ENCODE data around the gene POLD2.

POLD2 gene

DNA sequence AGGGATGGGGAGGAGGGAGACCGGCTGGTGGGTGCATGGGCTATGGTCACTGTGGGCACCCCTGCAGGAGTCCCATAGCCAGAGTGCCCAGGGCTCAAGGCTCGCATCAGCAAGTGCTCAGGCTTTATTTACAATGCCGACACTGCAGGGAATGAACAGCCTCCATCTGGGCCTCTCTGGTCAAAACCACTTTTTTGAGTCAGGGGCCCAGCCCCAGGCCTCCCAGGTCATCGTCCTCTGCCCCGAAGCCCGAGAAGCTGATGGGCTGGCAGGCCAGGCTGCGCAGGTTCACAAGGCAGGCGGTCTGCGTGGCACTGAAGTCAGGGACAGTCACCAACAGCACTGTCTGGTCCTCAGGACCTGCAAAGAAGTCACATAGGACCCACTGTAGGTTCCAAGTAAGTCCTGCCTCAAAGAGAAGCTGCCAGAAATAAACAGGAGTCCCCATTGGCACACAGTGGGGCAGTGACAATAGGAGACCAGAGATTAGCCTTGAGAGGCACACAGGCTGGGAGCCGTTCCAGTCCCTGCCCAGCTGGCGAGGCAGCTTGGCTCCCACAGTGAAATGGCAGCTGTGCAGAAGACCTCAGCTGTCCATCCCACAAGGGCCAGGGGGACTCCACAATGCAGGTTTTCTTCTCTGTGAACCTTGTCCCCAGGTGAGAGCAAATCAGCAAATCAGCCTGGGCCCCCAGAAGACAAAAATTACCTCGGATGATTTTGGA is 8.6 kb downstream of the POLD2 start:
- DNase-seq (ENCODE audit: low read depth), result no peak

DNA sequence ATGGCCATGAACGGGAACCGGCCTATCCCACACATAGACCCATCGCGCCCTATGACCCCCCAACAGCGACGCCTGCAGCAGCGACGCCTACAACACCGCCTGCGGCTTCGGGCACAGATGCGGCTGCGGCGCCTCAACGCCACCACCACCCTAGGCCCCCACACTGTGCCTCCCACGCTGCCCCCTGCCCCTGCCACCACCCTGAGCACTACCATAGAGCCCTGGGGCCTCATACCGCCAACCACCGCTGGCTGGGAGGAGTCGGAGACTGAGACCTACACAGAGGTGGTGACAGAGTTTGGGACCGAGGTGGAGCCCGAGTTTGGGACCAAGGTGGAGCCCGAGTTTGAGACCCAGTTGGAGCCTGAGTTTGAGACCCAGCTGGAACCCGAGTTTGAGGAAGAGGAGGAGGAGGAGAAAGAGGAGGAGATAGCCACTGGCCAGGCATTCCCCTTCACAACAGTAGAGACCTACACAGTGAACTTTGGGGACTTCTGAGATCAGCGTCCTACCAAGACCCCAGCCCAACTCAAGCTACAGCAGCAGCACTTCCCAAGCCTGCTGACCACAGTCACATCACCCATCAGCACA is 9.5 kb downstream of the POLD2 start:
- no peak for DNase-seq (ENCODE audit: low read depth)

DNA sequence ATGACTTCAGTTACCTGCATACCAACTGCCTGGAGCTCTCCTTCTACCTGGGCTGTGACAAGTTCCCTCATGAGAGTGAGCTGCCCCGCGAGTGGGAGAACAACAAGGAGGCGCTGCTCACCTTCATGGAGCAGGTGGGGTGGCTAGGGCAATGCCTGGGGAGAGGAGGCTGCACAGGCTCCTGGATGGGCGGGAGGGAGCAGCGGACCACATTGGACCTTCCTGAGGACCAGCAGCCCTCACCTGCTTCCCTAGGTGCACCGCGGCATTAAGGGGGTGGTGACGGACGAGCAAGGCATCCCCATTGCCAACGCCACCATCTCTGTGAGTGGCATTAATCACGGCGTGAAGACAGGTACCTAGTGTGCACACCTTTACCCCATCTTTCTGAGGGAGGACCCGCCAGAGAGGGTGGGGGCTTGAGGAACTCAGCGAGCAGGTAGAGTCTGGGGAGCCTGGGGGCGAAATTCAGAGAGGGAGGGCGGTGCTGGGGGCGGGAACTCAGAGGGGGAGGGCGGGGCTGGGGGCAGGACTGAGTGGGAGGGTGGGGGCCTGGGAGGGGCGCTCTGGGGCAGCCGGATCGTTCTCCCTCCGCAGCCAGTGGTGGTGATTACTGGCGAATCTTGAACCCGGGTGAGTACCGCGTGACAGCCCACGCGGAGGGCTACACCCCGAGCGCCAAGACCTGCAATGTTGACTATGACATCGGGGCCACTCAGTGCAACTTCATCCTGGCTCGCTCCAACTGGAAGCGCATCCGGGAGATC is 10.2 kb downstream of the POLD2 start:
- no peak for DNase-seq (ENCODE audit: low read depth)

DNA sequence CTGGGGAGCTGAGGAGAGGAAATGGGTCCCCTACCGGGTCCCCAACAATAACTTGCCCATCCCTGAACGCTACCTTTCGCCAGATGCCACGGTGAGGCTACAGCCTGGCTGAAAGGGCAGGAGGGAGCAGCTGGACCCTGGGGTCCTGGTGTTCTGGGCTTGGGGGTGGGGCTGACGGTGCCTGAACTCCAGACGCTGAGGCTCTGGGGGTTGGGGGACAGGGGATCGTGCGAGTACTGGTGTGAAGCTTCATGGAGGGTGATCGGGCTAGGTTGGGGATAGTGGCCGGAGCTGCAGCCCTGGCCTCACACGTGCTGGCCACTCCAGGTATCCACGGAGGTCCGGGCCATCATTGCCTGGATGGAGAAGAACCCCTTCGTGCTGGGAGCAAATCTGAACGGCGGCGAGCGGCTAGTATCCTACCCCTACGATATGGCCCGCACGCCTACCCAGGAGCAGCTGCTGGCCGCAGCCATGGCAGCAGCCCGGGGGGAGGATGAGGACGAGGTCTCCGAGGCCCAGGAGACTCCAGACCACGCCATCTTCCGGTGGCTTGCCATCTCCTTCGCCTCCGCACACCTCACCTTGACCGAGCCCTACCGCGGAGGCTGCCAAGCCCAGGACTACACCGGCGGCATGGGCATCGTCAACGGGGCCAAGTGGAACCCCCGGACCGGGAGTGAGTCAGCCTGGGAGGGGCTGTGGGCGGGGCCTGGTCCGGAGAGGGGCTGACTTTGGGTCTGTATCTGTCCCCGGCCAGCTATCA is 10.9 kb downstream of the POLD2 start:
- no peak for DNase-seq (ENCODE audit: low read depth)

DNA sequence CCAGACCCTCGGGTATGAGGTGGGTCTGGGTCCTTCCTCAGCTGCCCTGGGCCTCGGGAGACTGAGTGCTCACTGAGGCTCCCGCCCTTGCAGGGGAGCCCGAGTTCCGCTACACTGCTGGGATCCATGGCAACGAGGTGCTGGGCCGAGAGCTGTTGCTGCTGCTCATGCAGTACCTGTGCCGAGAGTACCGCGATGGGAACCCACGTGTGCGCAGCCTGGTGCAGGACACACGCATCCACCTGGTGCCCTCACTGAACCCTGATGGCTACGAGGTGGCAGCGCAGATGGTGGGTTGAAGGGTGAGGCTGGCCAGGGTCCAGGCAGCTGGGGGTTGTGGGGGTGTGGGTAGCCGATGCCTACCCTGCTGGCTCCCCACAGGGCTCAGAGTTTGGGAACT is 11.6 kb downstream of the POLD2 start:
- no peak for DNase-seq (ENCODE audit: low read depth)

DNA sequence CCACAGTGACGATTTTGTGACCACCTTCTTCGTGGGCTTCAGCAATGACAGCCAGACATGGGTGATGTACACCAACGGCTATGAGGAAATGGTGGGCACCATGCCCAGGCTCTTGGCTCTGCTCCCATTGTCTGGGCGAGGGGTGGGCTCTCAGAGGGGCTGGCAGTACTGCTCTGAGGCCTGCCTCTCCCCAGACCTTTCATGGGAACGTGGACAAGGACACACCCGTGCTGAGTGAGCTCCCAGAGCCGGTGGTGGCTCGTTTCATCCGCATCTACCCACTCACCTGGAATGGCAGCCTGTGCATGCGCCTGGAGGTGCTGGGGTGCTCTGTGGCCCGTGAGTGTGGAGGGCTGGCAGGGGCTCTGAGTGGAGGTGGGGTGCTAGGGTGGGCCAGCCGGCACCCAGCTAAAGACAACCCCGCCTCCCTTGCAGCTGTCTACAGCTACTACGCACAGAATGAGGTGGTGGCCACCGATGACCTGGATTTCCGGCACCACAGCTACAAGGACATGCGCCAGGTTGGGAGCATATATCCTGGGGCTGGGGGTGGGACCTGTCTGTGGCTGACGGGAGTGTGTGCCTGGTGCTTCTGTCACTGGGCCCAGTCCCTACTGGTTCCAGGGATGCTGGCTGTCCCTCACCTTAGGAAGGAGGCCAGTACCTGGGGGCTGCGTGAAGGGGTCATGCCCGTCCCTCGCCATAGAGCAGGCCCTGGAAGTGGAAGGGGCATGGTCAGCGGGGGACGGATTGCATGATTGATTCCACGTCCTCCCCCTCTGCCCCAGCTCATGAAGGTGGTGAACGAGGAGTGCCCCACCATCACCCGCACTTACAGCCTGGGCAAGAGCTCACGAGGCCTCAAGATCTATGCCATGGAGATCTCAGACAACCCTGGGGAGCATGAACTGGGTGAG is 12.4 kb downstream of the POLD2 start:
- DNase-seq (ENCODE audit: low read depth), result no peak

DNA sequence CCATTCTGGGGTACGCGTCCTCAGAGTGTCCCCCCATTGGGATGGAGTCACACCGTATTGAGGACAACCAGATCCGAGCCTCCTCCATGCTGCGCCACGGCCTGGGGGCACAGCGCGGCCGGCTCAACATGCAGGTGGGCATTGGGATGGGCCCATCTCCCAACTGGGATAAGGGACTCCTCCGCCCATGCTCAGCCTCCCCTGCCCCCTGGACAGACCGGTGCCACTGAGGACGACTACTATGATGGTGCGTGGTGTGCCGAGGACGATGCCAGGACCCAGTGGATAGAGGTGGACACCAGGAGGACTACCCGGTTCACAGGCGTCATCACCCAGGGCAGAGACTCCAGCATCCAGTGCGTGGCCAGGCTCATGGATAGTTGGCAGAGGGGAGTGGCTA is 13.4 kb downstream of the POLD2 start:
- DNase-seq (ENCODE audit: low read depth), result no peak

DNA sequence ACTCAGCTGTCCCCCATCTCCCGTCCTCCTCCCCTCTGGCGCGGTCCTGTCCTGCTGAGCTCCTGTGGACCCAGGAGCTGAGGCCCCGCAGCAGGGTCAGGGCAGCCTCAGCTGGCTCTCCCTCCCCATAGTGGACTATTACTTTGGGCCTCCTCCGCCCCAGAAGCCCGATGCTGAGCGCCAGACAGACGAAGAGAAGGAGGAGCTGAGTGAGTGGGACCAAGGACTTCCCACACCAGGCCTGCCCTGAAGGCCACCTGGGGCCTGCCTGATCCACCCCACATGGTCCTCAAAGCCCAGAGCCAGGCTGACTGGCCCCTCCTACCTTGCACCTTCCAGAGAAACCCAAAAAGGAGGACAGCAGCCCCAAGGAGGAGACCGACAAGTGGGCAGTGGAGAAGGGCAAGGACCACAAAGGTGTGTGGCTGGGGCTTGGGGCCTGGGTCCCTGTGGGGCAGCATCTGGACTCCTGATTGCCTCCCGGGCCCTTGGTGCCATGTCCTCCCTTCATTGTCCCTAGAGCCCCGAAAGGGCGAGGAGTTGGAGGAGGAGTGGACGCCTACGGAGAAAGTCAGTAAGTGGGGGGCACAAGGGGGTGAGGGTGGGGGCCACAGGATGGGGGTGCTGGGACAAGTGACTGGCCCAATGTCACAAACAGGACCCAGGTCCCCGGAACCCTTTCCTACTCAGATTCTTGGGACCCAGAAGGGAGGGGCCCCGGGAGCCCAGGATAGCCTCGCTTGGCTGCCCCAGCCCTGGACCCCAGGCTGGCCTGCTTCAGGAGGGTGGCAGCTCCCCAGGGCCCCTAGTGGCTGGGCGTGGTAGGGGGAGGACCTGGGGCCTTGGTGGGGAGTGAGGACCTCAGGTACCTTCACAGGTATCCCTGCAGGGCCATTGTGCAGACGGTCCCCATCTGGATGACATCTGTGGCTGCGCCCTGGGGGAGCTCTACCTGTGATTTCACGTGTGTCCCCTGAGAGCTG is 14.3 kb downstream of the POLD2 start:
- DNase-seq (ENCODE audit: low read depth), result no peak

DNA sequence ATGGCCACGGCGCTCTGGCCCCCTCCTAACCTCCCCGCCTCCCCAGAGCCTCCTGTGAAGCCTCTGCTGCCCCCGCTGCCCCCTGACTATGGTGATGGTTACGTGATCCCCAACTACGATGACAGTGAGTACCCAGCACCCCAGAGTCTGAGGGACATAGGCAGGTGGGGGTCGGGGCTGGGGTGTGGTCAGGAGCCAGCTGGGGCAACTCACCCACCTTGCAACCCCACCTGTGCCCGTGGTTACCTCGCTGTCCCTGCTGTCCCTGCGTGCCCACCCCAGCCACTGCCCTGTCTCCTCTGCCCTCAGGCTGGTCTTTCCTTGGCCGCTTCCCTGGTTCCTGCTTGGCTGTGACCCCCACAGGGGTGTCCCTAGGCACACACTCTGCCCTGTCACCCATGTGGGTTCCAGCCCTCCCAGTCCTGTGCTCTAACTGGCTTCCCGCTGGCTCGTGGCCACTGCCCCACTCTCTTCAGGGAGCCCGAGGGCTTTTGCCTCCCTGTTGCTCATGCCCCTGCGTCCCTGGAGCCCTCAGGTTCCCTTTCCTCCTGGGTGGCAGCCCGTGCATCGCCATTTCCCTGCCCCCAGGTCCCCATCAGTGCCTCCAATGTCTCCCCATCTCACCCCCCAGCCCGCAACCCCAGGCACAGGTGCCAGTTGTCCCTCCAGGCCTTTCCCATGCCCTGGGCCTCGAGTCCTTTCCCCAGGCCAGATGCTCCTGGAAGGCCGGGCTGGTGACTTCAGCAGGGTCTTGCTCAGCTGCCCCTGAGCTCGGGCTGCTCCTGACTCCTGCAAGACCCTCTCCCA is 15.2 kb downstream of the POLD2 start:
- DNase-seq (ENCODE audit: low read depth), result no peak

DNA sequence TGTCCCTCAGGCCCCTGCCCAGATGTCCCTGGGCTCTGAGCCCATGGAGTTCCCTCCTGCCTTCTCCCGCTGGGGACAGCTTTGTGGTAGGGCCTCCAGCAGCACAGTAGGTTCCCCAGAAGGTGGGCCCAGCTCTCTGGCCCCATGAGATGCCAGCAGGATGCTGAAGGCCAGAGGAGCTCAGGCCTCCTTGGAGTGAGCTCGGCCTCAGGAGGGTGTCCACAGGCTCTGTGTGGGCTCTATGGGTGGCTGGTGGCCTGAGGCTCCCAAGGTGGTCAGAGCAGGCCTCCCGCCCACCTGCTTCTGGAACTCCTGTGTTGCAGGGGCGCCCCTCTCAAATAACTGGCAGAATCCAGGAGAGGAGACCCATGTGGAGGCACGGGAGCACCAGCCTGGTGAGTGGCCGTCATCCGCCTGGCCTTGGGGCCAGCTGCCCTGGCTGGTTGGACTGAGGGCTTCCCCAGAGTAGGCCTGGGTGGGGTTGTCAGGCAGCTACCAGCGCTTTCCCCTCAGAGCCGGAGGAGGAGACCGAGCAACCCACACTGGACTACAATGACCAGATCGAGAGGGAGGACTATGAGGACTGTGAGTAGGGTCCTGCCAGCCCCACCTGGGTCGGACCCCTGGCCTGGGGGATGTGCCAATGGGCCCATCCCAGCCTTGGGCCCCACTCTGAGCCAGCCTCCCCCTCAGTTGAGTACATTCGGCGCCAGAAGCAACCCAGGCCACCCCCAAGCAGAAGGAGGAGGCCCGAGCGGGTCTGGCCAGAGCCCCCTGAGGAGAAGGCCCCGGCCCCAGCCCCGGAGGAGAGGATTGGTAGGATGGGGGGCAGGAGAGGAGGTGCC is 16.0 kb downstream of the POLD2 start:
- no peak for DNase-seq (ENCODE audit: low read depth)

DNA sequence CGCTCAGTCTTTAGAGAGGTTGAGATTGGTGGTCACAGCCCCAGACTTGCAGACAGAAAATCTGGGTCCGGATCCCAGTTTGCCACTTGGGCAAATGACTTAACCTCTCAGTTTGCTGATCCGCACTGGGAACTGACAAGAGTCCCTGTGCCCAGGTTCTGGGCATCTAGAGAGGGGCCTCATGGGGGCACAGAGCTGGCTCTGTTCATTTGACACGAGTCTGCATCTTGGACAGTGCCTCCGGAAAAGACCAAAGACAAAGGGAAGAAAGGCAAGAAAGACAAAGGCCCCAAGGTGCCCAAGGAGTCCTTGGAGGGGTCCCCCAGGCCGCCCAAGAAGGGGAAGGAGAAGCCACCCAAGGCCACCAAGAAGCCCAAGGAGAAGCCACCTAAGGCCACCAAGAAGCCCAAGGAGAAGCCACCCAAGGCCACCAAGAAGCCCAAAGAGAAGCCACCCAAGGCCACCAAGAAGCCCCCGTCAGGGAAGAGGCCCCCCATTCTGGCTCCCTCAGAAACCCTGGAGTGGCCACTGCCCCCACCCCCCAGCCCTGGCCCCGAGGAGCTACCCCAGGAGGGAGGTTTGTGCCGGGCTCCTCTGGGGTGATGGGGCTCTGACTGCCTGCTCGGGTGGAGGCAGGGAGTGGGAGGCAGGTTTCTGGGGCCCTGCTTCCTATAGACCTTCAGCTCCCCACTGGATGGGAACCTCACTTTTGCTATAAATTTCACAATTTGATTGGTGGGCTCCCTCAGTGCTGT is 16.9 kb downstream of the POLD2 start:
- DNase-seq (ENCODE audit: low read depth), result no peak

DNA sequence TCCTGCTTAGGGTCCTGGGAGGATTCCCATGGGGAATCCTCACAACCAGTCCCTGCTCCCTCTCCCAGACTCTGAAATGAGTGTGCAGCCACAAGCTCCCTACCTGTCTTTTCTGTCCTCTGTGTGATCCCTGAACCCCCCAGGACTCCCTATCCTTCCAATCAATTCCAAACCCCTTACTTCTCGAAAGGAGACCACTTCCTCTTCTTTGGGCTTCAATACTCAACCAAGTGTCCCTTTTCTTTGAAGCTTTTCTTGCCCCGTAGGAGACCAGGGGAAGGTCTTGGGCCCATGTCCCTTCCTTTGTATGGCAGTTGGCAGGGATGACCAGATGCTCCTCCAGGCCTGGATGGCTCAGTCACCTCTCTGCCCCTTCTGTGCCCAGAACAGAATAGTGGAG is 17.5 kb downstream of the POLD2 start:
- no peak for DNase-seq (ENCODE audit: low read depth)

DNA sequence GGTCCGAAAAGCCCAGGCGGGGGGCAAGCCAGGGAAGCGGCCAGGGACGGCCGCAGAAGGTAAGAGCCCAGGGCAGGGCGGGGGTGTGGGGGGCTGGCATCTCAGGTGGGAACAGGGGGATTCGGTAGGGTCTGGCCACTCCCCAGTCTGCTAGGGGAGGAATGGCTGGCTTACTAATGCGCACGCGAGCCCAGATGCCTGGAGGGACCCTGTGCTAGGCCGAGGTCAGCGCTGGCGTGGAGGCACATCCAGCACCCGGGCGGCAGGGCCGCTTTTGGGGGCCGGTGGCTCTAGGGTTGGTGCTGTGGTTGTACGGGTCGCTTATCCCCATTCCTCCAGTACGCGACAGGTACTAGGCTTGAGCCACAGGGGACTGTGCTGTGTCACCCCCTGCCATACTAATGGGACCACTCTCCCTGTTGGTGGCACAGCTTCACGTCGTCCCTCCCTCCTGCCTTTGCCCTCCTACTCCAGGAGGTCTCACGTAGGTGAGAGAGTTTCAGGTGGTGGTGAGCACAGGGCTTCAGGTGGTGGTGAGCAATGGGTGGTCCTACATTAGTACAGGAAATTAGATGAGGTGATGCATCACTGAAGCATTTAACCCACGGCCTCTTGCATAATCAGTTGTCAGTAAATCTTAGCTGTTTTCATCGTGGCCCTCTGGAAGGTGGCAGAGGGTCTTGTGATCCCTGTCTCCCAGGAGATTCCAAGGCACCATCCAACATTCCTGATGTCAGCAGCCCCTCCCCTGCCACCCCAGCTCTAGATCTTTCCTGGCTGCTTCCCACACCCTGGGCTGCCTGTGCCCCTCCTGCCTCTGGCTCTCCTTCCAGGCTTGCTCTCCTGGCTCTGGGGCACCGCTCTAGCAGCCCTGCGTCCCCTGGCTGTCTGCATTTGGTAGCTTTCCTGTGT is 18.2 kb downstream of the POLD2 start:
- DNase-seq (ENCODE audit: low read depth), result no peak

DNA sequence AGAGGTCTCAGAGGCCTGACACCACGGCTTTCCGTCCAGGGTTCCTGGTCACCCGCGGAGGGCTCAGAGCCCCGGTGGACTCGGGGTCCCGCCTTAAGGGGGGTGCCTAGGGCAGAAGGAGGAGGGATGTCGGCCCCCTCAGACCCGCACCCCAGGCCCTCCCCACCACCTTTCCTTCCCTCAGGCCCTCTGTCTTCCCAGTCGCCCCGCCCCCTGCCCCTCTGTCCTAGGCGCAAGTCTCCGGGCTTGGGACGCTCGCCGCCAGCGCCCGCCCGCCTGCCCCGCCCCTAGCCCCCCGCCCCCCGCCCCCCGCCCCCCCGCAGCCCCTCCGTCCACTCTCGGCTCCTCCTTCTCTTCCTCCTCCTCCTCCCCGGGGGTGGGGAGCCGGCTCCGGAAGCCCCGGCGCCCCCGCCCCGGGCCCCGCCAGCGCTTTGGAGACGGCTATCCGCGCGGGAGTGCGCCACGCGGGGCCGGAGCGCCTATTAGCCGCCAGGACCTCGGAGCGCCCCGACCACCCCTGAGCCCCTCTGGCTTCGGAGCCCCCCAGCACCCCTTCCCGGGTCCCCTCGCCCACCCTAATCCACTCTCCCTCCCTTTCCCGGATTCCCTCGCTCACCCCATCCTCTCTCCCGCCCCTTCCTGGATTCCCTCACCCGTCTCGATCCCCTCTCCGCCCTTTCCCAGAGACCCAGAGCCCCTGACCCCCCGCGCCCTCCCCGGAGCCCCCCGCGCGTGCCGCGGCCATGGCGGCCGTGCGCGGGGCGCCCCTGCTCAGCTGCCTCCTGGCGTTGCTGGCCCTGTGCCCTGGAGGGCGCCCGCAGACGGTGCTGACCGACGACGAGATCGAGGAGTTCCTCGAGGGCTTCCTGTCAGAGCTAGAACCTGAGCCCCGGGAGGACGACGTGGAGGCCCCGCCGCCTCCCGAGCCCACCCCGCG is 19.2 kb downstream of the POLD2 start, which contains the start of gene AEBP1:
Gene AEBP1 (plus strand): TSS at position 423 of the 937 bp plus-strand sequence. CDS start 321 bp downstream, at position 744.
- no peak for DNase-seq (ENCODE audit: low read depth)

DNA sequence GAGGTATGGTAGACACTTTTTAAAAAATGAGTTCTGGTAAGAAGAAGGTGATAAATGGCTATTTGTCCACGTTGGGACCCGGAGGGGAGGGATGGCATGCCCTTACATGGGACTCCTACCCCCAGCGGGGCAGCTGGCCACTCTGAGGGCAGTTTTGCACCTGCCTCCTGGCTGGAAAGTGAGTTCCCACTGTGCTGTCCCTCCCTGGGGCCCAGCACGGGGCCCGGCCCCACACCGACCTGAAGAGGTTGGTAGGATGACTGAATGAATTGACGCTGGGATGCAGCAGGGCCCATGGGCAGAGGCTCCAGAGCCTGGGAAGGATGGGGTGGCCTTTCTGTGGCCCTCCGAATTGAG is 19.8 kb downstream of the POLD2 start:
- no peak for DNase-seq (ENCODE audit: low read depth)
